MCF 10A (cell line): ENCODE measurements around the gene AGAP1. TPM values are rescaled to one million over a fixed set of nuclear protein-coding genes. Genes with fewer than 3 reads are reported as not detected.

Experiments used
- BruUV-seq: library from RNA; stranded (reverse); fragments of 400-500 nt; replicated peaks from 2 replicates; lab custom pipeline; 2021; lab: Mats Ljungman, UMichigan
- CTCF ChIA-PET: fragments of 300-600 bp; sonication (Branson Sonifier 250); formaldehyde crosslinking; extraction: SDS; loops from one replicate; lab custom pipeline; 2021; ENCODE audit warnings: antibody characterized with exemption, inconsistent platforms; lab: Yijun Ruan, JAX
- POLR2A ChIA-PET: fragments of 300-600, 350-650 bp; sonication (Branson Sonifier 250); formaldehyde crosslinking; extraction: SDS; loops from one replicate; lab custom pipeline; 2020; ENCODE audit warnings: antibody characterized with exemption, inconsistent platforms; lab: Yijun Ruan, JAX
- DNase-seq: peaks from one replicate; pipeline ENCODE4 v3.0.0-alpha.2; 2018; ENCODE audit not compliant: unreplicated experiment
- H3K27ac Mint-ChIP-seq: one replicate; pipeline ENCODE4 v1.8.0; 2022; ENCODE audit warnings: mild to moderate bottlenecking, low read depth, mixed read lengths; ENCODE audit not compliant: unreplicated experiment
- H3K27me3 Mint-ChIP-seq: one replicate; pipeline ENCODE4 v1.8.0; 2022; ENCODE audit warnings: mixed read lengths; ENCODE audit not compliant: insufficient read depth, unreplicated experiment
- H3K36me3 Mint-ChIP-seq: one replicate; pipeline ENCODE4 v1.8.0; 2022; ENCODE audit warnings: mild to moderate bottlenecking, moderate library complexity, mixed read lengths; ENCODE audit not compliant: insufficient read depth, unreplicated experiment
- H3K4me1 Mint-ChIP-seq: one replicate; pipeline ENCODE4 v1.8.0; 2022; ENCODE audit warnings: mixed read lengths; ENCODE audit not compliant: insufficient read depth, unreplicated experiment
- H3K4me3 Mint-ChIP-seq: one replicate; pipeline ENCODE4 v1.8.0; 2022; ENCODE audit warnings: mild to moderate bottlenecking, moderate library complexity, mixed read lengths; ENCODE audit not compliant: unreplicated experiment
- H3K9me3 Mint-ChIP-seq: one replicate; pipeline ENCODE4 v1.8.0; 2022; ENCODE audit warnings: mixed read lengths; ENCODE audit not compliant: unreplicated experiment
- CTCF ChIP-seq: fragments of 200-600 bp; IDR thresholded peaks from one replicate; pipeline ENCODE4 v1.8.0; 2022; ENCODE audit warnings: antibody characterized with exemption, mild to moderate bottlenecking; ENCODE audit not compliant: unreplicated experiment
- intact Hi-C: fragments of 100-400 bp; cut with micrococcal nuclease; formaldehyde crosslinking; loops from 2 replicates; pipeline ENCODE4 v1.14.1; 2022
- total RNA-seq: library from RNA; stranded (reverse); gene quantifications from 2 replicates; pipeline ENCODE4 v1.2.3, GENCODE V29; 2022

Gene AGAP1
- total RNA-seq, 1 experiment from 2014 or later: 41.3 TPM

- CTCF ChIA-PET: no interaction called here
- H3K4me3 Mint-ChIP-seq: no peak overlapping the region
- BruUV-seq: no TSS peak
Measured at GRCh38 chr2:235523021-235523420, 29.2 kb downstream of the AGAP1 start.

GRCh38 chr2:235523486-235524150 is 29.8 kb downstream of the AGAP1 start:
- ChIA-PET POLR2A (no interaction called here), CTCF (interaction anchor here (0.6 kb wide), 1 partner anchor 1324 kb away, joined by 4 read pairs; no protein-coding TSS in a partner anchor)
- Mint-ChIP-seq H3K4me3 (no peak overlapping the region), H3K9me3 (no peaks in the 10 kb centered on the region), H3K36me3 (no peaks in the 10 kb centered on the region), H3K27ac (no peak overlapping the region), H3K4me1 (peaks cover 14% of the 10 kb centered on the region), H3K27me3 (no peaks in the 10 kb centered on the region)
- no peak for DNase-seq
- BruUV-seq: no TSS peak
- intact Hi-C loops: no loop called here
- TF ChIP-seq CTCF: no peak

More at GRCh38 chr2:235523021-235523420, 29.2 kb downstream of the AGAP1 start:
- H3K9me3 Mint-ChIP-seq: no peaks in the 10 kb centered on the region
- no peaks in the 10 kb centered on the region for H3K27me3 Mint-ChIP-seq
- no peak for TF ChIP-seq CTCF
- peaks cover 18% of the 10 kb centered on the region for H3K4me1 Mint-ChIP-seq
- POLR2A ChIA-PET: no interaction called here
- H3K36me3 Mint-ChIP-seq: no peaks in the 10 kb centered on the region
- no peak for DNase-seq
- intact Hi-C loops: no loop called here
- H3K27ac Mint-ChIP-seq: no peak overlapping the region

GRCh38 chr2:235526166-235526565 is 32.3 kb downstream of the AGAP1 start:
- DNase-seq: no peak
- Mint-ChIP-seq H3K36me3 (no peaks in the 10 kb centered on the region), H3K27me3 (no peaks in the 10 kb centered on the region), H3K27ac (no peak overlapping the region), H3K4me3 (no peak overlapping the region), H3K4me1 (peaks cover 14% of the 10 kb centered on the region), H3K9me3 (no peaks in the 10 kb centered on the region)
- BruUV-seq: no TSS peak
- ChIA-PET CTCF (interaction anchor here (0.6 kb wide), 1 partner anchor 975 kb away, joined by 3 read pairs; no protein-coding TSS in a partner anchor), POLR2A (no interaction called here)
- intact Hi-C loops: no loop called here
- TF ChIP-seq CTCF: no peak

- no peaks in the 10 kb centered on the region for H3K27me3 Mint-ChIP-seq
Measured at GRCh38 chr2:235527806-235528469, 34.1 kb downstream of the AGAP1 start.

More at GRCh38 chr2:235527806-235528469, 34.1 kb downstream of the AGAP1 start:
- H3K4me3 Mint-ChIP-seq: no peak overlapping the region
- TF ChIP-seq CTCF: no peak
- no peaks in the 10 kb centered on the region for H3K4me1 Mint-ChIP-seq
- BruUV-seq: no TSS peak
- H3K27ac Mint-ChIP-seq: no peak overlapping the region
- no peak for DNase-seq
- H3K9me3 Mint-ChIP-seq: no peaks in the 10 kb centered on the region
- ChIA-PET POLR2A (no interaction called here), CTCF (no interaction called here)
- intact Hi-C loops: no loop called here
- H3K36me3 Mint-ChIP-seq: no peaks in the 10 kb centered on the region
